HepG2 (cell line): Measurements from ENCODE around the gene CNPY4. TPM values are rescaled to one million over a fixed set of nuclear protein-coding genes. Genes with fewer than 3 reads are reported as not detected.

Experiments used
- GATAD1 ChIP-seq: IDR thresholded peaks from 2 replicates; pipeline ENCODE4 v1.6.1; 2016; ENCODE audit warnings: missing genetic modification reagents, missing compliant biosample characterization
- HNF4G ChIP-seq, 2 experiments: sonication (generic) in 1 of 2; formaldehyde crosslinking in 1 of 2; IDR thresholded peaks; 2 replicates each; pipeline versions ENCODE4 v1.4.0 to v1.6.1; 2011 to 2020; ENCODE audit warnings: borderline replicate concordance in 2 of 2, low read depth in 2 of 2, mild to moderate bottlenecking in 2 of 2, low read length in 1 of 2, missing genetic modification reagents in 1 of 2, moderate library complexity in 1 of 2
- JARID2 ChIP-seq: sonication (generic); formaldehyde crosslinking; IDR thresholded peaks from 2 replicates; pipeline ENCODE4 v1.8.1; 2023; ENCODE audit warnings: missing genetic modification reagents, inconsistent platforms; ENCODE audit not compliant: insufficient replicate concordance
- KLF16 ChIP-seq, 2 experiments: sonication (generic) in 1 of 2; formaldehyde crosslinking in 1 of 2; IDR thresholded peaks; 2 replicates each; pipeline versions ENCODE4 v1.6.1 to v1.8.0; 2016 to 2023; ENCODE audit warnings: missing genetic modification reagents in 2 of 2, missing compliant biosample characterization in 1 of 2
- NCOR1 ChIP-seq: fragments of 200-600 bp; sonication (generic); IDR thresholded peaks from 2 replicates; pipeline ENCODE4 v1.7.0; 2017; ENCODE audit warnings: antibody characterized with exemption, low read length, borderline replicate concordance
- NONO ChIP-seq, 2 experiments: fragments of 450-650 bp in 1 of 2; sonication (generic) in 1 of 2; formaldehyde crosslinking in 1 of 2; IDR thresholded peaks in 1 of 2; conservative IDR thresholded peaks in 1 of 2; 2 replicates each; pipeline versions ENCODE4 v1.6.1 to v1.8.0; 2017 to 2022; ENCODE audit warnings: mild to moderate bottlenecking in 1 of 2, missing genetic modification reagents in 1 of 2, moderate library complexity in 1 of 2
- POLR2G ChIP-seq: fragments of 200-400 bp; formaldehyde crosslinking; IDR thresholded peaks from 2 replicates; pipeline ENCODE4 v1.6.1; 2018; ENCODE audit warnings: mild to moderate bottlenecking, low read depth, low read length, moderate library complexity
- SIN3A ChIP-seq: IDR thresholded peaks from 2 replicates; pipeline ENCODE4 v1.6.1; 2011; ENCODE audit warnings: low read depth, mild to moderate bottlenecking, control low read depth, low read length, borderline replicate concordance
- THAP11 ChIP-seq: IDR thresholded peaks from 2 replicates; pipeline ENCODE4 v1.6.1; 2016; ENCODE audit warnings: missing biosample characterization, missing genetic modification reagents
- ZNF124 ChIP-seq: sonication (generic); formaldehyde crosslinking; IDR thresholded peaks from 2 replicates; pipeline ENCODE4 v1.4.0; 2020; ENCODE audit warnings: missing genetic modification reagents
- ZNF569 ChIP-seq: sonication (generic); formaldehyde crosslinking; IDR thresholded peaks from 2 replicates; pipeline ENCODE4 v1.5.0; 2020; ENCODE audit warnings: mild to moderate bottlenecking, missing genetic modification reagents, moderate library complexity, borderline replicate concordance
- ZNF598 ChIP-seq: sonication (generic); formaldehyde crosslinking; IDR thresholded peaks from 2 replicates; pipeline ENCODE4 v1.5.1; 2020; ENCODE audit warnings: mild to moderate bottlenecking, missing genetic modification reagents, borderline replicate concordance
- ZNF652 ChIP-seq: IDR thresholded peaks from 2 replicates; pipeline ENCODE4 v1.6.1; 2016; ENCODE audit warnings: low read depth, borderline replicate concordance
- ZNF891 ChIP-seq: sonication (generic); formaldehyde crosslinking; IDR thresholded peaks from 2 replicates; pipeline ENCODE4 v1.5.0; 2020; ENCODE audit warnings: mild to moderate bottlenecking, missing genetic modification reagents
- polyA plus RNA-seq, 8 experiments: library from polyadenylated mRNA; depleted of rRNA in 3 of 8; stranded (reverse) in 7 of 8; unstranded in 1 of 8; fragments of >200 nt; fragmentation: Illumina TruSeq in 4 of 8; extraction: Trizol in 4 of 8; gene quantifications; 2 replicates each; pipeline versions ENCODE4 v1.2.1 to v1.2.3, GENCODE V29; 2011 to 2016; ENCODE audit warnings: low read depth in 4 of 8, missing spikeins in 1 of 8, mixed read lengths in 1 of 8; ENCODE audit not compliant: insufficient read depth in 1 of 8
- total RNA-seq, 5 experiments: library from RNA; depleted of rRNA; stranded (reverse); fragments of >200 nt; fragmentation: Illumina TruSeq; extraction: Trizol; gene quantifications; 2 replicates each; pipeline ENCODE4 v1.2.3, GENCODE V29; 2016; ENCODE audit warnings: low read depth in 1 of 5
- TF ChIP-seq, protein P1 (sequence below): IDR thresholded peaks from 2 replicates; pipeline ENCODE4 v1.6.1; 2016; ENCODE audit warnings: low read depth
- TF ChIP-seq, protein P2 (sequence below): IDR thresholded peaks from 2 replicates; pipeline ENCODE4 v1.6.1; 2016; ENCODE audit warnings: missing biosample characterization, missing genetic modification reagents, low read depth
- TF ChIP-seq, protein P3 (sequence below): sonication (generic); formaldehyde crosslinking; IDR thresholded peaks from 2 replicates; pipeline ENCODE4 v1.5.0; 2020; ENCODE audit warnings: missing genetic modification reagents
- TF ChIP-seq, protein P4 (sequence below): sonication (generic); formaldehyde crosslinking; IDR thresholded peaks from 2 replicates; pipeline ENCODE4 v1.8.0; 2022; ENCODE audit warnings: mild to moderate bottlenecking, missing genetic modification reagents; ENCODE audit not compliant: insufficient replicate concordance
- TF ChIP-seq, protein P5 (sequence below): sonication (generic); formaldehyde crosslinking; conservative IDR thresholded peaks from 2 replicates; pipeline ENCODE4 v1.4.0; 2020; ENCODE audit warnings: mild to moderate bottlenecking, missing genetic modification reagents, moderate library complexity

Gene CNPY4
- total and polyA plus RNA-seq, 2 of the 13 experiments (the other 11 are each of a cell fraction or from before 2014, with no cell fraction given), result 6.2 to 12.7 TPM

DNA sequence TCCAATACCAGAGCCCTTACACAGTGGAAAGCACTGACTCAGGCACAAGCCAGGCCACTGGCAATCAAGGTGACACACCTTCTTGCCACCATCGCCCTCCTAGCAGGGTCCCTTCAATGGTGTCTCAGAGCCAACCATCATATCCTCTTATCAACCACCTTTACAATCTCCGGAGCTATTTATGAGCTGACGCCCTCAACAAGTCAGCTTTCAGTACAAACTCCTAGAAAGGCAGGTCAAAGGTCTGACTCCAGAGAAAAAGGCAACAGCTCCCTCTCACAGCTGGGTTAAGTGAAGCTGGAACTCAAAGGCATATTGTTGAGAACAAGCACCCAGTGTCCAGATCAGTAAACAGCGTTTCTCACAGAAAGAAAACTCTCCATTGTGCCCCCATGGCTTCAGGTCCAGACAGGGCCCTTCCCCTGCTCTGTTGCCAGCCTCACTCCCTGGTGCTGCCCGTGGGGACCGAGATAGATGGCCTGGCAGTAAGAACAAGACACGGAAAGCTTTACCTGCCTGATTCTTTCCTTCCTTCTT is 40.3 kb upstream of the CNPY4 start (continued):
- TF ChIP-seq HNF4G (IDR thresholded peaks at IDR 0.05; ENCODE audit: borderline replicate concordance, low read depth, low read length), result peak; percentile 90
- TF ChIP-seq HNF4G (CRISPR knock-in tag; IDR thresholded peaks at IDR 0.05; ENCODE audit: borderline replicate concordance, low read depth), result peak; percentile 84; the same call in 1 of the 2 replicates
- no peak for TF ChIP-seq JARID2
- no peak for TF ChIP-seq ZNF124 (CRISPR knock-in tag)
- TF ChIP-seq, protein P1, sequence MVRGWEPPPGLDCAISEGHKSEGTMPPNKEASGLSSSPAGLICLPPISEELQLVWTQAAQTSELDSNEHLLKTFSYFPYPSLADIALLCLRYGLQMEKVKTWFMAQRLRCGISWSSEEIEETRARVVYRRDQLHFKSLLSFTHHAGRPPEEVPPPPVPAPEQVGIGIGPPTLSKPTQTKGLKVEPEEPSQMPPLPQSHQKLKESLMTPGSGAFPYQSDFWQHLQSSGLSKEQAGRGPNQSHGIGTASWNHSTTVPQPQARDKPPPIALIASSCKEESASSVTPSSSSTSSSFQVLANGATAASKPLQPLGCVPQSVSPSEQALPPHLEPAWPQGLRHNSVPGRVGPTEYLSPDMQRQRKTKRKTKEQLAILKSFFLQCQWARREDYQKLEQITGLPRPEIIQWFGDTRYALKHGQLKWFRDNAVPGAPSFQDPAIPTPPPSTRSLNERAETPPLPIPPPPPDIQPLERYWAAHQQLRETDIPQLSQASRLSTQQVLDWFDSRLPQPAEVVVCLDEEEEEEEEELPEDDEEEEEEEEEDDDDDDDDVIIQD (CRISPR knock-in tag), result peak; percentile 63; the same call in 1 of the 2 replicates
- no peak for TF ChIP-seq SIN3A
- TF ChIP-seq NCOR1, result peak; percentile 83
- TF ChIP-seq ZNF891 (CRISPR knock-in tag), result no peak
- peak; percentile 35; the same call in 1 of the 2 replicates for TF ChIP-seq ZNF652
- peak; percentile 36 for TF ChIP-seq THAP11 (CRISPR knock-in tag)
- TF ChIP-seq, protein P2, sequence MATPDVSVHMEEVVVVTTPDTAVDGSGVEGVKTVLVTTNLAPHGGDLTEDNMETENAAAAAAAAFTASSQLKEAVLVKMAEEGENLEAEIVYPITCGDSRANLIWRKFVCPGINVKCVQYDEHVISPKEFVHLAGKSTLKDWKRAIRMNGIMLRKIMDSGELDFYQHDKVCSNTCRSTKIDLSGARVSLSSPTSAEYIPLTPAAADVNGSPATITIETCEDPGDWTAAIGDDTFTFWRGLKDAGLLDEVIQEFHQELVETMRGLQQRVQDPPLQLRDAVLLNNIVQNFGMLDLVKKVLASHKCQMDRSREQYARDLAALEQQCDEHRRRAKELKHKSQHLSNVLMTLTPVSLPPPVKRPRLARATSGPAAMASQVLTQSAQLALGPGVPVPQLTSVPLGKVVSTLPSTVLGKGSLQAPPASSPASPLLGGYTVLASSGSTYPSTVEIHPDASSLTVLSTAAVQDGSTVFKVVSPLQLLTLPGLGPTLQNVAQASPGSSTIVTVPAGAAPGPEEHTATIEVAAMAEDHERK (CRISPR knock-in tag), result no peak
- TF ChIP-seq, protein P3, sequence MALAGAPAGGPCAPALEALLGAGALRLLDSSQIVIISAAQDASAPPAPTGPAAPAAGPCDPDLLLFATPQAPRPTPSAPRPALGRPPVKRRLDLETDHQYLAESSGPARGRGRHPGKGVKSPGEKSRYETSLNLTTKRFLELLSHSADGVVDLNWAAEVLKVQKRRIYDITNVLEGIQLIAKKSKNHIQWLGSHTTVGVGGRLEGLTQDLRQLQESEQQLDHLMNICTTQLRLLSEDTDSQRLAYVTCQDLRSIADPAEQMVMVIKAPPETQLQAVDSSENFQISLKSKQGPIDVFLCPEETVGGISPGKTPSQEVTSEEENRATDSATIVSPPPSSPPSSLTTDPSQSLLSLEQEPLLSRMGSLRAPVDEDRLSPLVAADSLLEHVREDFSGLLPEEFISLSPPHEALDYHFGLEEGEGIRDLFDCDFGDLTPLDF, result no peak
- TF ChIP-seq ZNF598 (CRISPR knock-in tag), result peak; percentile 46; the same call in 1 of the 2 replicates
- no peak for TF ChIP-seq KLF16 (CRISPR knock-in tag; IDR thresholded peaks at IDR 0.05)
- TF ChIP-seq ZNF569 (CRISPR knock-in tag), result no peak
- TF ChIP-seq, protein P4, sequence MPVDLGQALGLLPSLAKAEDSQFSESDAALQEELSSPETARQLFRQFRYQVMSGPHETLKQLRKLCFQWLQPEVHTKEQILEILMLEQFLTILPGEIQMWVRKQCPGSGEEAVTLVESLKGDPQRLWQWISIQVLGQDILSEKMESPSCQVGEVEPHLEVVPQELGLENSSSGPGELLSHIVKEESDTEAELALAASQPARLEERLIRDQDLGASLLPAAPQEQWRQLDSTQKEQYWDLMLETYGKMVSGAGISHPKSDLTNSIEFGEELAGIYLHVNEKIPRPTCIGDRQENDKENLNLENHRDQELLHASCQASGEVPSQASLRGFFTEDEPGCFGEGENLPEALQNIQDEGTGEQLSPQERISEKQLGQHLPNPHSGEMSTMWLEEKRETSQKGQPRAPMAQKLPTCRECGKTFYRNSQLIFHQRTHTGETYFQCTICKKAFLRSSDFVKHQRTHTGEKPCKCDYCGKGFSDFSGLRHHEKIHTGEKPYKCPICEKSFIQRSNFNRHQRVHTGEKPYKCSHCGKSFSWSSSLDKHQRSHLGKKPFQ (CRISPR knock-in tag), result no peak
- no peak for TF ChIP-seq NONO (IDR thresholded peaks at IDR 0.05)
- TF ChIP-seq NONO (CRISPR knock-in tag; conservative IDR thresholded peaks at IDR 0.05), result 0 out of 2 replicates have a peak, but pooled peaks have one; percentile 43
- TF ChIP-seq, protein P5, sequence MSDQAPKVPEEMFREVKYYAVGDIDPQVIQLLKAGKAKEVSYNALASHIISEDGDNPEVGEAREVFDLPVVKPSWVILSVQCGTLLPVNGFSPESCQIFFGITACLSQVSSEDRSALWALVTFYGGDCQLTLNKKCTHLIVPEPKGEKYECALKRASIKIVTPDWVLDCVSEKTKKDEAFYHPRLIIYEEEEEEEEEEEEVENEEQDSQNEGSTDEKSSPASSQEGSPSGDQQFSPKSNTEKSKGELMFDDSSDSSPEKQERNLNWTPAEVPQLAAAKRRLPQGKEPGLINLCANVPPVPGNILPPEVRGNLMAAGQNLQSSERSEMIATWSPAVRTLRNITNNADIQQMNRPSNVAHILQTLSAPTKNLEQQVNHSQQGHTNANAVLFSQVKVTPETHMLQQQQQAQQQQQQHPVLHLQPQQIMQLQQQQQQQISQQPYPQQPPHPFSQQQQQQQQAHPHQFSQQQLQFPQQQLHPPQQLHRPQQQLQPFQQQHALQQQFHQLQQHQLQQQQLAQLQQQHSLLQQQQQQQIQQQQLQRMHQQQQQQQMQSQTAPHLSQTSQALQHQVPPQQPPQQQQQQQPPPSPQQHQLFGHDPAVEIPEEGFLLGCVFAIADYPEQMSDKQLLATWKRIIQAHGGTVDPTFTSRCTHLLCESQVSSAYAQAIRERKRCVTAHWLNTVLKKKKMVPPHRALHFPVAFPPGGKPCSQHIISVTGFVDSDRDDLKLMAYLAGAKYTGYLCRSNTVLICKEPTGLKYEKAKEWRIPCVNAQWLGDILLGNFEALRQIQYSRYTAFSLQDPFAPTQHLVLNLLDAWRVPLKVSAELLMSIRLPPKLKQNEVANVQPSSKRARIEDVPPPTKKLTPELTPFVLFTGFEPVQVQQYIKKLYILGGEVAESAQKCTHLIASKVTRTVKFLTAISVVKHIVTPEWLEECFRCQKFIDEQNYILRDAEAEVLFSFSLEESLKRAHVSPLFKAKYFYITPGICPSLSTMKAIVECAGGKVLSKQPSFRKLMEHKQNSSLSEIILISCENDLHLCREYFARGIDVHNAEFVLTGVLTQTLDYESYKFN (CRISPR knock-in tag), result peak; percentile 82
- TF ChIP-seq POLR2G, result peak; percentile 81
- no peak; the same call in 1 of the 2 replicates for TF ChIP-seq GATAD1 (CRISPR knock-in tag)
